Measurements from ENCODE around the gene RNF181.
"Not testable (repeated sequence)": the region's sequence is repeated elsewhere in the genome, so short reads cannot be mapped to it uniquely, and the experiment has no call there.

DNA sequence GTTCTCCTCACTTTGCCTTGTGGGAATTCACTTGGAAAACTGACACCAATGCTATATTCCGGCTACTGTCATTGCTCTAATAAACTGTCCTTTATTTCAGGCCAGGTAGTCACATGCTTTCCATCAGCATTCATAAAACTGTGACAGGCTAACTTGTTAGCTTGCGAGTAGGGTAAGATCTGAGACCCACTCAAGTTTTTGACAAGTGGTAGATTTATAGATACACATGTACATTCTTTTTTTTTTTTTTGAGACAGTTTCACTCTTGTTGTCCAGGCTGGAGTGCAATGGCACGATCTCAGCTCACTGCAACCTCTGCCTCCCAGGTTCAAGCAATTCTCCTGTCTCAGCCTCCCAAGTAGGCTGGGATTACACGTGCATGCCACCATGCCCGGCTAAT lies 22.2 kb downstream of the RNF181 start:
- TF ChIP-seq POLR2A (IDR thresholded peaks at IDR 0.05; ENCODE audit: low read length); GATA1 (IDR thresholded peaks at IDR 0.05; ENCODE audit: low read depth, low read length): not testable (repeated sequence)

Measured in erythroblast (primary cell).